CD4-positive, alpha-beta T cell treated with Interleukin-17A for 1 hour (primary cell): ENCODE data around the gene BRMS1.
"Not testable (repeated sequence)": the region's sequence is repeated elsewhere in the genome, so short reads cannot be mapped to it uniquely, and the experiment has no call there.

Experiments used
- DNase-seq: peaks from one replicate; pipeline ENCODE4 v3.0.0-alpha.2; 2020

The BRMS1 gene

GRCh38 chr11:66344550-66345315 lies at the start of gene BRMS1:
Gene BRMS1, minus strand, starts transcription at chr11:66345104. Its CDS starts 2,870 bp downstream, at chr11:66342234.
- peak; percentile 96 for DNase-seq

- no peak for DNase-seq
These were observed 49.0 kb upstream of the BRMS1 start for GRCh38 chr11:66393954-66394353.

GRCh38 chr11:66391322-66391721 lies 46.4 kb upstream of the BRMS1 start:
- DNase-seq, result no peak

- DNase-seq, result peak; percentile 79
These were observed 44.0 kb upstream of the BRMS1 start for GRCh38 chr11:66388780-66389386.

- DNase-seq, result peak; percentile 84
These were observed 41.5 kb upstream of the BRMS1 start for GRCh38 chr11:66386171-66387069.

- DNase-seq, result not testable (repeated sequence)
These were observed 39.4 kb upstream of the BRMS1 start for GRCh38 chr11:66384316-66384715.

GRCh38 chr11:66380264-66380663 lies 35.4 kb upstream of the BRMS1 start:
- DNase-seq, result not testable (repeated sequence)

GRCh38 chr11:66373690-66374287 lies 28.9 kb upstream of the BRMS1 start:
- not testable (repeated sequence) for DNase-seq

GRCh38 chr11:66373265-66373664 lies 28.4 kb upstream of the BRMS1 start:
- DNase-seq, result no peak

- DNase-seq, result peak; percentile 81
These were observed 26.9 kb upstream of the BRMS1 start, which contains the start of gene SLC29A2 for GRCh38 chr11:66371627-66372415. Gene SLC29A2, minus strand, starts transcription at chr11:66371760. Its CDS starts 169 bp downstream, at chr11:66371591.

- no peak for DNase-seq
These were observed 24.4 kb upstream of the BRMS1 start for GRCh38 chr11:66369073-66369894.

GRCh38 chr11:66368484-66368883 lies 23.6 kb upstream of the BRMS1 start:
- no peak for DNase-seq

GRCh38 chr11:66367561-66368312 lies 22.8 kb upstream of the BRMS1 start:
- no peak for DNase-seq

GRCh38 chr11:66366844-66367477 lies 22.1 kb upstream of the BRMS1 start:
- no peak for DNase-seq

- DNase-seq, result no peak
These were observed 21.1 kb upstream of the BRMS1 start for GRCh38 chr11:66365711-66366619.

GRCh38 chr11:66365166-66365565 lies 20.3 kb upstream of the BRMS1 start:
- DNase-seq, result no peak

- peak; percentile 66 for DNase-seq
These were observed 19.1 kb upstream of the BRMS1 start for GRCh38 chr11:66363805-66364535.

- no peak for DNase-seq
These were observed 18.3 kb upstream of the BRMS1 start for GRCh38 chr11:66363187-66363601.
